Measurements from ENCODE around the gene KLHDC4. TPM values are rescaled to one million over a fixed set of nuclear protein-coding genes. Genes with fewer than 3 reads are reported as not detected.
A peak's percentile ranks its signal among the peaks of the same experiment; 100 is the strongest.

Gene KLHDC4
- total RNA-seq, 1 experiment from 2014 or later = 76.2 TPM

- no peak overlapping the region for H3K56ac ChIP-seq (ENCODE audit: insufficient read length, low read depth, low read length)
- H3K9ac ChIP-seq (ENCODE audit: extremely low read depth, insufficient read length, low read length) = no peak overlapping the region
- H2BK120ac ChIP-seq (ENCODE audit: low read depth, low read length, poor library complexity, severe bottlenecking) = no peak overlapping the region
- no peaks in the 10 kb centered on the region; the same call in none of the 2 replicates for H3K27me3 Mint-ChIP-seq (ENCODE audit: low read depth)
- no peak overlapping the region for H3K18ac ChIP-seq (ENCODE audit: insufficient read length, low read depth, low read length)
- H3K14ac ChIP-seq (ENCODE audit: insufficient read depth, low read length) = no peak overlapping the region
- H3K4me3 Mint-ChIP-seq = no peak overlapping the region
- H2BK5ac ChIP-seq (ENCODE audit: insufficient read length, low read length) = no peak overlapping the region
- H2AFZ ChIP-seq (ENCODE audit: low read length) = no peak overlapping the region
- H3K79me2 ChIP-seq (ENCODE audit: insufficient read depth, low read length) = no peaks in the 10 kb centered on the region
- no peak overlapping the region for H2BK12ac ChIP-seq (ENCODE audit: insufficient read length, low read depth, low read length)
- no peak overlapping the region for H3K27ac ChIP-seq (ENCODE audit: insufficient read length, low read depth, low read length)
- H3K23me2 ChIP-seq (ENCODE audit: insufficient read length, low read depth, low read length, poor library complexity, severe bottlenecking) = no peaks in the 10 kb centered on the region
- peaks cover 16 to 65% (median 51%) of the 10 kb centered on the region in 3 experiments; a peak in 6 of 7 replicates for H3K36me3 Mint-ChIP-seq (ENCODE audit: insufficient read depth in 1 of 3, low read depth in 3 of 3)
- no peaks in the 10 kb centered on the region for H3K27me3 ChIP-seq (ENCODE audit: insufficient read depth, low read length)
- H4K5ac ChIP-seq (ENCODE audit: insufficient read length, low read depth, low read length) = no peak overlapping the region
- DNase-seq = no peak
- H3K4ac ChIP-seq (ENCODE audit: low read depth, low read length) = no peak overlapping the region
- 0 out of 7 replicates have a peak overlapping the region, but pooled peaks of 1 of the 3 experiments have one; percentile 68 for H3K27ac Mint-ChIP-seq
- H3K9me3 Mint-ChIP-seq = no peaks in the 10 kb centered on the region
- H2BK15ac ChIP-seq (ENCODE audit: low read depth, low read length) = no peak overlapping the region
- H3T11ph ChIP-seq (ENCODE audit: low read length) = no peak overlapping the region
- H4K91ac ChIP-seq (ENCODE audit: insufficient read length, low read depth, low read length) = no peak overlapping the region
- no peaks in the 10 kb centered on the region for H3K79me1 ChIP-seq (ENCODE audit: insufficient read depth, low read depth, low read length, poor library complexity, severe bottlenecking)
- H4K8ac ChIP-seq (replicated peaks; ENCODE audit: insufficient read length, low read depth, low read length) = no peak overlapping the region
- no peaks in the 10 kb centered on the region for H3K4me1 ChIP-seq (ENCODE audit: insufficient read depth, low read length)
- peaks cover 6 to 20% of the 10 kb centered on the region in 2 experiments for H3K4me1 Mint-ChIP-seq
- no peak for TF ChIP-seq CTCF (conservative IDR thresholded peaks at IDR 0.05)
- H3K4me2 ChIP-seq (ENCODE audit: insufficient read depth, insufficient read length, low read length) = no peak overlapping the region
- no CpG with 5 or more reads among the region's 29 CpGs for WGBS (ENCODE audit: extremely low coverage, insufficient read length, low lambda C conversion rate)
- no peak overlapping the region for H3K23ac ChIP-seq (ENCODE audit: insufficient read length, low read depth, low read length)
- H2AK5ac ChIP-seq (ENCODE audit: insufficient read length, low read length) = no peak overlapping the region
- H4K20me1 ChIP-seq (ENCODE audit: control insufficient read depth, insufficient read depth, insufficient read length) = no peaks in the 10 kb centered on the region
- H2BK20ac ChIP-seq (ENCODE audit: low read depth, low read length, poor library complexity, severe bottlenecking) = no peak overlapping the region
- no peaks in the 10 kb centered on the region for H3K9me3 ChIP-seq (ENCODE audit: control insufficient read depth, low read depth, low read length)
Measured at GRCh38 chr16:87703835-87704375, 61.9 kb downstream of the KLHDC4 start.

Data from H9 (cell line).